Lung (tissue), 12 donors: Measurements from ENCODE around the gene TMEM156. TPM values are rescaled to one million over a fixed set of nuclear protein-coding genes. Genes with fewer than 3 reads are reported as not detected.
A peak's percentile ranks its signal among the peaks of the same experiment; 100 is the strongest.

Experiments used
- ATAC-seq: fragments of 200-7000 bp; cut with Tn5 transposase; one replicate; pipeline ENCODE4 v1.9.1; 2020; ENCODE audit warnings: moderate number of reproducible peaks; ENCODE audit not compliant: insufficient read depth, low FRiP score
- DNase-seq, 3 donors: peaks; one replicate each; pipeline ENCODE4 v3.0.0-alpha.2; 2013 to 2017
- H3K27ac ChIP-seq, 2 donors: one replicate each; pipeline ENCODE4 v1.5.1; 2013; ENCODE audit warnings: mild to moderate bottlenecking in 2 of 2, moderate library complexity in 2 of 2, control low read depth in 1 of 2, inconsistent platforms in 1 of 2, low read depth in 1 of 2, low read length in 1 of 2
- H3K27me3 ChIP-seq, 3 donors: one replicate each; pipeline ENCODE4 v1.5.1; 2013; ENCODE audit warnings: low read length in 2 of 3; ENCODE audit not compliant: control insufficient read depth in 3 of 3, insufficient read depth in 3 of 3
- H3K36me3 ChIP-seq, 4 donors: one replicate each; pipeline ENCODE4 v1.5.1; 2013; ENCODE audit warnings: low read length in 4 of 4, mild to moderate bottlenecking in 1 of 4, moderate library complexity in 1 of 4; ENCODE audit not compliant: control insufficient read depth in 4 of 4, insufficient read depth in 4 of 4
- H3K4me1 ChIP-seq, 5 donors: one replicate each; pipeline ENCODE4 v1.5.1; 2013; ENCODE audit warnings: low read length in 5 of 5, mild to moderate bottlenecking in 2 of 5, moderate library complexity in 1 of 5; ENCODE audit not compliant: control insufficient read depth in 5 of 5, insufficient read depth in 5 of 5
- H3K4me3 ChIP-seq: one replicate; pipeline ENCODE4 v1.5.1; 2013; ENCODE audit warnings: mild to moderate bottlenecking, control low read depth, moderate library complexity
- H3K9ac ChIP-seq, 2 donors: one replicate each; pipeline ENCODE4 v1.5.1; 2013; ENCODE audit warnings: low read length in 2 of 2, control low read depth in 1 of 2; ENCODE audit not compliant: insufficient read depth in 1 of 2
- H3K9me3 ChIP-seq, 4 donors: one replicate each; pipeline ENCODE4 v1.5.1; 2013; ENCODE audit warnings: low read length in 3 of 4, mild to moderate bottlenecking in 1 of 4, moderate library complexity in 1 of 4; ENCODE audit not compliant: control insufficient read depth in 4 of 4, insufficient read depth in 3 of 4
- WGBS, 2 donors: extraction: QIAGEN DNeasy Blood & Tissue Kit; methylation state at CpG; one replicate each; pipeline ENCODE4 v1.1.7; 2013; 5-methylcytosine and 5-hydroxymethylcytosine counted together
- polyA plus RNA-seq, 2 donors: library from polyadenylated mRNA; stranded (reverse); fragments of 200-250 nt; gene quantifications; one replicate each; pipeline ENCODE4 v1.2.1, GENCODE V29; 2013
- total RNA-seq, 2 donors: library from RNA; depleted of rRNA in 1 of 2; stranded (reverse); fragments of >200 nt in 1 of 2; gene quantifications; one replicate each; pipeline ENCODE4 v1.2.1, GENCODE V29; 2014 to 2021
- TF ChIP-seq, protein P1 (sequence below): IDR thresholded peaks from 2 replicates; pipeline ENCODE4 v1.5.1; 2012; ENCODE audit warnings: mild to moderate bottlenecking; ENCODE audit errors: control extremely low read depth, extremely low read depth
- donor health status: control.
- donor health status: control.
- donor health status: Bipolar disorder and iron deficiency.
- donor health status: healthy.
- donor health status: DM: yes; HTN: yes; CAD: no.

Gene TMEM156
- total and polyA plus RNA-seq, 4 donors = 0.95 to 3.5 (median 1.2) TPM

DNA sequence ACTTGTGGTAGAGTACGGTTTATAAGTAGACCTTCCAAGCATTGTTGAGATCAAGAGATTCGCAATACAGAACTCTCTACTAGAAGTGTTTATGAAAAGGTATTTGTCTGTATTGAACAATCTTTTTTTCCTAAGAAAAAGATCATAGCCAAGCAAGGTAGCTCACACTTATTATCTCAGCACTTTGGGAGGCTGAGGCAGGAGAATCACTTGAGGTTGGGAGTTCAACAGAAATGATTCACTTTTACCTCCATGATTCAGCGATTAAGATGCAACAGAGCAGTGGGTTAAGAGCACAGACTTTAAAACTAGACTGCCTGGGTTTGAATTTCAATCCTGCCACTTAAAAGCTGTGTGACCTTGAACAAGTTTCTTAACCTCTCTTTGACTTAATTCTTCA lies 74.3 kb downstream of the TMEM156 start:
- WGBS, 2 donors = 87 to 89% methylated on average over 3 of the region's 3 CpGs
- H3K4me1 ChIP-seq = peaks cover 0 to 3% (median 0%) of the 10 kb centered on the region in 5 donors
- TF ChIP-seq, protein P1, sequence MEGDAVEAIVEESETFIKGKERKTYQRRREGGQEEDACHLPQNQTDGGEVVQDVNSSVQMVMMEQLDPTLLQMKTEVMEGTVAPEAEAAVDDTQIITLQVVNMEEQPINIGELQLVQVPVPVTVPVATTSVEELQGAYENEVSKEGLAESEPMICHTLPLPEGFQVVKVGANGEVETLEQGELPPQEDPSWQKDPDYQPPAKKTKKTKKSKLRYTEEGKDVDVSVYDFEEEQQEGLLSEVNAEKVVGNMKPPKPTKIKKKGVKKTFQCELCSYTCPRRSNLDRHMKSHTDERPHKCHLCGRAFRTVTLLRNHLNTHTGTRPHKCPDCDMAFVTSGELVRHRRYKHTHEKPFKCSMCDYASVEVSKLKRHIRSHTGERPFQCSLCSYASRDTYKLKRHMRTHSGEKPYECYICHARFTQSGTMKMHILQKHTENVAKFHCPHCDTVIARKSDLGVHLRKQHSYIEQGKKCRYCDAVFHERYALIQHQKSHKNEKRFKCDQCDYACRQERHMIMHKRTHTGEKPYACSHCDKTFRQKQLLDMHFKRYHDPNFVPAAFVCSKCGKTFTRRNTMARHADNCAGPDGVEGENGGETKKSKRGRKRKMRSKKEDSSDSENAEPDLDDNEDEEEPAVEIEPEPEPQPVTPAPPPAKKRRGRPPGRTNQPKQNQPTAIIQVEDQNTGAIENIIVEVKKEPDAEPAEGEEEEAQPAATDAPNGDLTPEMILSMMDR = no peak
- ATAC-seq (no peak), DNase-seq (no peak)
- H3K27ac ChIP-seq = no peak overlapping the region
- no peaks in the 10 kb centered on the region for H3K9me3 ChIP-seq
- no peak overlapping the region for H3K9ac ChIP-seq
- no peaks in the 10 kb centered on the region for H3K27me3 ChIP-seq
- no peaks in the 10 kb centered on the region for H3K36me3 ChIP-seq
- no peak overlapping the region for H3K4me3 ChIP-seq

DNA sequence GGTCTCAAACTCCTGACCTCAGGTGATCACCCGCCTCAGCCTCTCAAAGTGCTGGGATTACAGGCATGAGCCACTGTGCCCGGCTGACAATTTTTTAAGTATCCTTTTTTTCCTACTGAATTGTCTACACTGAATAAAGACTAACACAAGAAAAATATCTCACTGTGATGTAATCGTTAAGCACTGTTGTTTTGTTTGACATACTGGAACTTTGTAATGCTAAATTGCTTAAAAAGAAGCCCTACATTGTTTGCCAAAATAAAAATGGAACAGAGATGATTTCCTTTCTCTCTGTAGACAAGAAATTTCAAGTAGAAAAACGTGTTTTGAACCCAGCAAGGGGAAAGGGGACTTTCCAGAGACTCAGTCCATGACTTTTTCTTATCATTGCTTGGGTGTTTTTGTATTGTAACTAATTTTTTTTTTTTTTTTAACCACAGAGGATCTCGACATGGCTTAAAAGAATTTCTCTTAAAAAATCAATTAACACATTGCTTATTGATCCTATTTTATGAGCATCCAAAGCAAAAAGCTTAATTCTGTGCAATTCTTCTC lies 74.9 kb downstream of the TMEM156 start:
- TF ChIP-seq, protein P1 = no peak
- Histone ChIP-seq H3K4me3 (no peak overlapping the region), H3K27ac (no peak overlapping the region), H3K9ac (no peak overlapping the region), H3K27me3 (no peaks in the 10 kb centered on the region), H3K4me1 (peaks cover 0 to 3% (median 0%) of the 10 kb centered on the region in 5 donors), H3K36me3 (no peaks in the 10 kb centered on the region), H3K9me3 (no peaks in the 10 kb centered on the region)
- ATAC-seq = no peak
- 59 to 67% methylated on average over 5 of the region's 5 CpGs for WGBS, 2 donors
- peak in 1 of 3 donors; percentile 15 for DNase-seq

DNA sequence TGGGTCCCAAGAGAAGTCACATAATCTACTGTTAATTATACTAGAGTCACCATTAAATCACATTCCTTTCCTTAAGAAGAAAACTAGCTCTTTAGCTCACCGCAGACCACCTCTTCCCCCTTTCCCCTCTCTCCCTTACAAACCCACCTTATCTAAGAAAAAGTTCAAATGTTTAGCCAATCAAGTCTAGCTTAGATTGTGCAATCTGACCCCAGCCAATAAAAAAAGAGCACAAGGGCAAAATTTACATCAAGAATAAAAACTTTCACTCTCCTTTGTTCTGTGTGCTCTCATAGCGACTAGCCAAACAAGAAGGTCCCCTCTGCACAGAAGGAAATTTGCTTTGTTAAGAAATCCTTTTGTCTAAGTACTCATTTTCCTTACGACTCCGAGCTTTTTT lies 76.3 kb downstream of the TMEM156 start:
- H3K9ac ChIP-seq = no peak overlapping the region
- H3K36me3 ChIP-seq = no peaks in the 10 kb centered on the region
- no peak for ATAC-seq
- DNase-seq = no peak
- H3K27ac ChIP-seq = no peak overlapping the region
- no peaks in the 10 kb centered on the region for H3K27me3 ChIP-seq
- H3K9me3 ChIP-seq = no peaks in the 10 kb centered on the region
- H3K4me1 ChIP-seq = peaks cover 0 to 3% (median 0%) of the 10 kb centered on the region in 5 donors
- H3K4me3 ChIP-seq = no peak overlapping the region
- TF ChIP-seq, protein P1 = no peak
- WGBS, 2 donors = 90 to 94% methylated on average over 4 of the region's 4 CpGs

DNA sequence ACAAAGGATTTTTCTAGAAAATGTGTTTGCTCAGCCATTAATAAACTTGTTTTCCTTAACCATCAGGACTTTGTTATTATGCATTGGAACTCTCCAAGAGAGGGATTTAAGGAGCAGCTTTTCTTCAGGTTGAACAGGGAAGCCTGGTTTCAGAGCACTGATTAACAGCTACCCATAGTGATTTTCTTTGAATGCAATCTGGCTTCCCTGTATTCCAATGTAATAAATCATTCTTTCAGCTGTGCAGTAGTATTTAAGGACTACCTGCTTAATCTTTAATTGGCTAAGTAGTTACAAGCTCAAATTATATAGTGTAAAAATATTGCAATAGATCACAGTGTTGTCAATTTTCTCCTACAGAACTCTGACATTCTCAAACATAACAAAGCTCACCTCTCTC lies 77.5 kb downstream of the TMEM156 start:
- DNase-seq (no peak), ATAC-seq (no peak)
- Histone ChIP-seq H3K27me3 (no peaks in the 10 kb centered on the region), H3K27ac (no peak overlapping the region), H3K36me3 (no peaks in the 10 kb centered on the region), H3K9me3 (no peaks in the 10 kb centered on the region), H3K4me3 (no peak overlapping the region), H3K9ac (no peak overlapping the region), H3K4me1 (peaks cover 0 to 3% (median 0%) of the 10 kb centered on the region in 5 donors)
- TF ChIP-seq, protein P1 = no peak
